Lower leg skin (tissue), 4 donors: ENCODE measurements around the gene TMTC1. TPM values are rescaled to one million over a fixed set of nuclear protein-coding genes. Genes with fewer than 3 reads are reported as not detected.

Source experiments
- DNase-seq, 2 donors: peaks; one replicate each; pipeline ENCODE4 v3.0.0-alpha.2; 2019; ENCODE audit warnings: low spot score in 2 of 2
- H3K4me3 ChIP-seq: fragments of 200-600 bp; sonication (generic); 2 replicates; pipeline ENCODE4 v1.5.1; 2017; ENCODE audit warnings: mild to moderate bottlenecking, low read depth; ENCODE audit not compliant: poor library complexity, severe bottlenecking
- CTCF ChIP-seq, 3 donors: fragments of 450-650 bp; IDR thresholded peaks; one replicate each; pipeline ENCODE4 v1.5.1; 2016; ENCODE audit warnings: antibody characterized with exemption in 3 of 3, mild to moderate bottlenecking in 3 of 3, moderate library complexity in 2 of 3
- POLR2A ChIP-seq, 2 donors: fragments of 450-650 bp; IDR thresholded peaks; one replicate each; pipeline ENCODE4 v1.6.1; 2016 to 2017; ENCODE audit warnings: antibody characterized with exemption in 2 of 2, mild to moderate bottlenecking in 1 of 2, moderate library complexity in 1 of 2
- WGBS, 2 donors: methylation state at CpG; one replicate each; pipeline ENCODE4 v1.1.5; 2018; 5-methylcytosine and 5-hydroxymethylcytosine counted together
- intact Hi-C: fragments of 100-400 bp; cut with DNase I; formaldehyde crosslinking; loops from one replicate; pipeline ENCODE4 v1.15.0; 2023; ENCODE audit warnings: low total_unique reads
- total RNA-seq, 4 donors: library from RNA; depleted of rRNA; stranded (reverse); fragments of >200 nt; gene quantifications; one replicate each; pipeline ENCODE4 v1.1.0, GENCODE V29; 2016

TMTC1 gene
- total RNA-seq, 4 donors from 2014 or later: 14.1 to 38.2 (median 18.5) TPM

GRCh38 chr12:29609431-29610215, 174.1 kb downstream of the TMTC1 start:
- TF ChIP-seq CTCF (IDR thresholded peaks at IDR 0.05) (no peak), POLR2A (IDR thresholded peaks at IDR 0.05) (no peak)
- no peak for DNase-seq
- no peak overlapping the region for H3K4me3 ChIP-seq
- intact Hi-C loops: no loop called here
- WGBS, 2 donors: 74 to 78% methylated on average over 12 of the region's 12 CpGs

- no peak overlapping the region for H3K4me3 ChIP-seq
- intact Hi-C loops: no loop called here
- no peak for TF ChIP-seq POLR2A (IDR thresholded peaks at IDR 0.05)
- TF ChIP-seq CTCF (IDR thresholded peaks at IDR 0.05): no peak
- DNase-seq: no peak
- 62 to 64% methylated on average over 7 of the region's 7 CpGs for WGBS, 2 donors
Observed at GRCh38 chr12:29608581-29608980, 175.2 kb downstream of the TMTC1 start.

GRCh38 chr12:29599381-29599780, 184.4 kb downstream of the TMTC1 start:
- H3K4me3 ChIP-seq: no peak overlapping the region
- DNase-seq: no peak
- WGBS, 2 donors: 60 to 62% methylated on average over 3 of the region's 3 CpGs
- intact Hi-C loops: no loop called here
- TF ChIP-seq POLR2A (IDR thresholded peaks at IDR 0.05) (no peak), CTCF (IDR thresholded peaks at IDR 0.05) (no peak)

GRCh38 chr12:29595071-29595755, 188.5 kb downstream of the TMTC1 start:
- 100% methylated on average over 1 of the region's 1 CpG for WGBS, 2 donors
- no peak for DNase-seq
- no peak overlapping the region for H3K4me3 ChIP-seq
- TF ChIP-seq POLR2A (IDR thresholded peaks at IDR 0.05) (no peak), CTCF (IDR thresholded peaks at IDR 0.05) (no peak)
- intact Hi-C loops: no loop called here

GRCh38 chr12:29593001-29593400, 190.7 kb downstream of the TMTC1 start:
- H3K4me3 ChIP-seq: no peak overlapping the region
- intact Hi-C loops: loop anchor here (5.0 kb wide), 1 partner anchor 66 kb away; no protein-coding TSS in a partner anchor
- TF ChIP-seq CTCF (IDR thresholded peaks at IDR 0.05) (no peak), POLR2A (IDR thresholded peaks at IDR 0.05) (no peak)
- 82% methylated on average over 2 of the region's 2 CpGs for WGBS, 2 donors
- no peak for DNase-seq
